ENCODE results near the gene TMEM8B. TPM values are rescaled to one million over a fixed set of nuclear protein-coding genes. Genes with fewer than 3 reads are reported as not detected.

TMEM8B gene
- total RNA-seq, 4 donors from 2014 or later, result 2.2 to 8.4 (median 5.4) TPM

DNA sequence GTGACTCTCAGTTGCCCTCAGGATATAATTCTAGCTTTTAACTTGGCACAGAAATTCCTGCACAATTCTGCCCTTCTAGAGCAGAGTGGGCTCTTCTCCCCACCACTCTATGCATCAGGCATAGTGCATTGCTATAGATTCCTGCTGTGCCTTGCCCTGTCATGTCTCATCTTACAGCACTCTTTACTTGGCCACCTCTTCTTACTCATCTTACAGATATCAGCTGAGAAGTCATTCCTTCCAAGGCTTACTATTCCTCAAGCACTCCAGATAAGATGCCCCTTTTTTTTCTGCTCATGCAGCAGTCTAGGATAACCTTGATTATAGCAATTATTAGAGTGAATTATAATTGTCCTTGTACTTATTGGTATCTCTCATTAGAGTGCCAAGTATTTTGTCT, 6.1 kb upstream of the TMEM8B start:
- H3K4me3 ChIP-seq (ENCODE audit: low read depth, poor library complexity, severe bottlenecking), result no peak overlapping the region
- intact Hi-C loops (cut with DNase I; ENCODE audit: low total_unique reads), result no loop called here
- TF ChIP-seq POLR2A (IDR thresholded peaks at IDR 0.05), result no peak
- TF ChIP-seq, protein P1, sequence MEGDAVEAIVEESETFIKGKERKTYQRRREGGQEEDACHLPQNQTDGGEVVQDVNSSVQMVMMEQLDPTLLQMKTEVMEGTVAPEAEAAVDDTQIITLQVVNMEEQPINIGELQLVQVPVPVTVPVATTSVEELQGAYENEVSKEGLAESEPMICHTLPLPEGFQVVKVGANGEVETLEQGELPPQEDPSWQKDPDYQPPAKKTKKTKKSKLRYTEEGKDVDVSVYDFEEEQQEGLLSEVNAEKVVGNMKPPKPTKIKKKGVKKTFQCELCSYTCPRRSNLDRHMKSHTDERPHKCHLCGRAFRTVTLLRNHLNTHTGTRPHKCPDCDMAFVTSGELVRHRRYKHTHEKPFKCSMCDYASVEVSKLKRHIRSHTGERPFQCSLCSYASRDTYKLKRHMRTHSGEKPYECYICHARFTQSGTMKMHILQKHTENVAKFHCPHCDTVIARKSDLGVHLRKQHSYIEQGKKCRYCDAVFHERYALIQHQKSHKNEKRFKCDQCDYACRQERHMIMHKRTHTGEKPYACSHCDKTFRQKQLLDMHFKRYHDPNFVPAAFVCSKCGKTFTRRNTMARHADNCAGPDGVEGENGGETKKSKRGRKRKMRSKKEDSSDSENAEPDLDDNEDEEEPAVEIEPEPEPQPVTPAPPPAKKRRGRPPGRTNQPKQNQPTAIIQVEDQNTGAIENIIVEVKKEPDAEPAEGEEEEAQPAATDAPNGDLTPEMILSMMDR (IDR thresholded peaks at IDR 0.05), result no peak
- DNase-seq (ENCODE audit: low spot score in 2 of 2), result no peak

DNA sequence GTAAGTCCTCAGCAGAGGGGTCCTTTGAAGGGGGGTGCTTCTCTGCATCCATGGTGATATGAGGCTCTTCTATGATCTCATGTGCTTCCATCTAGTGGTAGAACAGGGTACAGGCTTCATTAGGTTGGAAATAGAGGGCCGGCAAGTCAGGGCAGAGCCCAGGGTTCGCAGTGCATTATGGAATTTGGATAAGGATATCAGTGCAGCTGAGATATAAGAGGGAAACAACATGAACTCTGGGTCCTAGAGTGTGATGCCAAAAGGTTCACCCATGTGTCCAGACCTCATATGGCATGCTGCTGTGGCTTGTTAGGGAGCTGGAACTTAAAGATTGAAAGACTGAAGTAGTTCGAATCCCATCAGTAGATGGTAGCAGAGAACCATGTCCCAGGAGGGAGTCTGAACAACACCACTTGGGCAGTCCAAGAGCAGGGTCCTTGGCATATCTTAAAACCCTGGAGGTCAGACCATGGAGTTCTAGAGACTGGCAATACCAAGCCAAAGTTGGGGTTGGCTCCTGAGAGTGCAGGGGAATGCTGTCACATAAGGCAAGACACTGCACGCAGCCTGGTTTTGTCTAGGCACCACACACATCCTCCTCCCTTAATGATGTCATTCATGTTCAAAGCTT, 2.8 kb upstream of the TMEM8B start:
- TF ChIP-seq POLR2A (IDR thresholded peaks at IDR 0.05), result no peak
- TF ChIP-seq, protein P1 (IDR thresholded peaks at IDR 0.05), result peak in 1 of 3 donors; percentile 33
- intact Hi-C loops (cut with DNase I; ENCODE audit: low total_unique reads), result no loop called here
- WGBS, 2 donors, result 15 to 18% methylated on average over 4 of the region's 4 CpGs

DNA sequence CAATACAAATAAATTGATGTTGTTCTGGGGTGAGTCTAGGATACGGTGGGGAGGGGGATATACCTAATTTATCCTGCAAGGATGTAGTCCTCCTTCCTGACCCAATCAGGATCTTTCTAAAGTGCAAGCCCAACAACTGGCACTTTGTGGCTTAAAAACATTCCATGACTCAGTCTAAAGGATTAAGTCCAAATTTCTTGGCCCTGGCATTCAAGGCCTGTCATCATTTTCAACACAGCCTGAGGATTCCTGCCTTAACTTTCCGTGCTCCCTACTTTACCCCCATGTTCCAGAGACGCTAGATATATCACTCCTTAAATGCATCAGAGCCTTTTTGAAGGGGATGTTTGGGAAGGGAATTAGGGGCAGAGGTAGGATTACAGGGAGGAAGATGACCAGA, 1.5 kb upstream of the TMEM8B start:
- no peak for DNase-seq (ENCODE audit: low spot score in 2 of 2)
- no peak overlapping the region for H3K4me3 ChIP-seq (ENCODE audit: low read depth, poor library complexity, severe bottlenecking)
- 64 to 65% methylated on average over 3 of the region's 3 CpGs for WGBS, 2 donors
- TF ChIP-seq POLR2A (IDR thresholded peaks at IDR 0.05), result no peak
- TF ChIP-seq, protein P1 (IDR thresholded peaks at IDR 0.05), result no peak
- intact Hi-C loops (cut with DNase I; ENCODE audit: low total_unique reads), result no loop called here

More for the DNA sequence above, 2.8 kb upstream of the TMEM8B start:
- H3K4me3 ChIP-seq (ENCODE audit: low read depth, poor library complexity, severe bottlenecking), result no peak overlapping the region
- DNase-seq (ENCODE audit: low spot score in 2 of 2), result peak in 1 of 2 donors; percentile 83

DNA sequence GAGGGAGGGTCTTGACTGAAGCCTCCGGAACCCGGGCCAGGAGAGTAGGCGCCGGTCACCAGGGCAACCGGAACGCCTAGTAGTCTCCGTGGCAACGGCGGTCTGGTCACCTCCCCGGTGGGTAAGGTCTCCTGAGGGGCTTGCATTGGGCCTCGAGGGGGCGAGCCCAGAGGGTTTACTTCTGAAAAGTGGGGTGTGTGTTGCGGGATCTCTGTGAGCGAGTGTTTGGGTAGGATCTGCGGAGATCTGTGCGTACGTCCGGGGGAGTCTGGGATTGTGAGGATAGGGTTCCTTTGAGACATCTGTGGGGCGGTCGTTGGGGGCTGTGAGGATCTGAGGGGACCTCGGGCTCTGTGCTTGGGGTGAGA, 328 bp upstream of the TMEM8B start, which contains the start of gene FAM221B:
Gene FAM221B (minus strand): TSS at position 17 of the 368 bp plus-strand sequence. CDS start 2,571 bp downstream, outside the sequence.
- peak within 1 kb of the TSS; percentile 44 for H3K4me3 ChIP-seq (ENCODE audit: low read depth, poor library complexity, severe bottlenecking)
- intact Hi-C loops (cut with DNase I; ENCODE audit: low total_unique reads), result no loop called here
- TF ChIP-seq, protein P1 (IDR thresholded peaks at IDR 0.05), result no peak
- TF ChIP-seq POLR2A (IDR thresholded peaks at IDR 0.05), result no peak
- 4 to 5% methylated on average over 18 to 21 of the region's 21 CpGs for WGBS, 2 donors
- DNase-seq (ENCODE audit: low spot score in 2 of 2), result peak in 1 of 2 donors; percentile 91

DNA sequence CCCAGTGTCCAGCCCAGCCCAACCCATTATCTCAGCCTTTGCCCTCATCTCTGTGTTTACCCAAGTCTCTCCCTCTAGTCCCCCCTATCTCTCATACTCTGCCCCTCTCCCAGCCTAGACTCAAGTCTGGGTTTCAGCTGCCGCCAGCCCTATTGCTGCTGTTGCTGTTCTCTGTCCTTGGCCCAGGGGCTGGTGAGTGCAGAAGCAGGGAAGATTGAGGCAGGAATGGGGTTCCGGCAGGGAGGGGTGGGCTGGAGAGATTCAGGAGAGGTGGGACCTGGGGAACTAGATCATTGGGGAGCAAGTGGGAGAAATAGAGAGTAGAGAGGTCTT, 702 bp downstream of the TMEM8B start:
- DNase-seq (ENCODE audit: low spot score in 2 of 2), result no peak
- 54 to 75% methylated on average over 2 of the region's 2 CpGs for WGBS, 2 donors
- TF ChIP-seq POLR2A (IDR thresholded peaks at IDR 0.05), result no peak
- TF ChIP-seq, protein P1 (IDR thresholded peaks at IDR 0.05), result no peak
- intact Hi-C loops (cut with DNase I; ENCODE audit: low total_unique reads), result no loop called here
- H3K4me3 ChIP-seq (ENCODE audit: low read depth, poor library complexity, severe bottlenecking), result no peak overlapping the region

DNA sequence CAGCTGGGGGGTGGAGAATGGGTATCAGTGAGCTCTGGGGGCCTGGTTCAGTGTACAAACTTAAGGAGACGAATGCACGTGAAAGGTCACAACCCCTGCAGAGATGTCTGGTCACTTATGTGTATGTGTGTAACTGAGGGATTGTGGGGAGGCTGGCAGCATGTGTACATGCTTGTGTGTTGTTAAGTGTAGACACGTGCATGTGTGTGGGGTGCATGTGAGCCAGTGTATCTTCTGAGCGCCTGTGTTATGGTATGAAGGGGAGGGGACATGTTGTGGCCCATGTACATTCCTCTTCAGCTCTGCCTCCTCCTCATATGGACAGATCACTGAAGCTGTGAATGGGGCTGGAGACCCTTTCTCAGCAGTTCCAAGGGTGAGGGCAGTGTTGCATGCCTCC, 2.0 kb downstream of the TMEM8B start:
- H3K4me3 ChIP-seq (ENCODE audit: low read depth, poor library complexity, severe bottlenecking), result no peak overlapping the region
- intact Hi-C loops (cut with DNase I; ENCODE audit: low total_unique reads), result no loop called here
- DNase-seq (ENCODE audit: low spot score in 2 of 2), result no peak
- no peak for TF ChIP-seq POLR2A (IDR thresholded peaks at IDR 0.05)
- TF ChIP-seq, protein P1 (IDR thresholded peaks at IDR 0.05), result no peak
- 79 to 80% methylated on average over 4 of the region's 4 CpGs for WGBS, 2 donors

All from lower leg skin (tissue), 4 donors.